Smooth muscle cell (in vitro differentiated cells): Measurements from ENCODE around the gene PARVB. TPM values are rescaled to one million over a fixed set of nuclear protein-coding genes. Genes with fewer than 3 reads are reported as not detected.

Source experiments
- DNase-seq: peaks from one replicate; lab custom pipeline; 2025; ENCODE audit not compliant: unreplicated experiment; lab: John Stamatoyannopoulos, UW
- H2AFZ ChIP-seq: fragments of 200-600 bp; sonication (generic); 2 replicates; pipeline ENCODE4 v1.6.0; 2016; ENCODE audit warnings: antibody characterized with exemption, low read depth, mild to moderate bottlenecking
- H3F3A ChIP-seq: fragments of 200-600 bp; sonication (generic); 2 replicates; pipeline ENCODE4 v1.6.0; 2017; ENCODE audit warnings: antibody characterized with exemption, low read depth
- H3K27ac ChIP-seq: fragments of 200-600 bp; sonication (generic); 2 replicates; pipeline ENCODE4 v1.5.1; 2016; ENCODE audit warnings: low read depth, mild to moderate bottlenecking
- H3K27me3 ChIP-seq: fragments of 200-600 bp; sonication (generic); 2 replicates; pipeline ENCODE4 v1.6.1; 2016; ENCODE audit warnings: low read depth, mild to moderate bottlenecking
- H3K36me3 ChIP-seq: fragments of 200-600 bp; sonication (generic); 2 replicates; pipeline ENCODE4 v1.5.1; 2016; ENCODE audit warnings: low read depth
- H3K4me1 ChIP-seq: fragments of 200-600 bp; sonication (generic); 2 replicates; pipeline ENCODE4 v1.5.1; 2016; ENCODE audit warnings: low read depth
- H3K4me2 ChIP-seq: fragments of 200-600 bp; sonication (generic); 2 replicates; pipeline ENCODE4 v1.6.0; 2016; ENCODE audit warnings: mild to moderate bottlenecking
- H3K4me3 ChIP-seq: fragments of 200-600 bp; sonication (generic); 2 replicates; pipeline ENCODE4 v1.5.1; 2016; ENCODE audit warnings: mild to moderate bottlenecking
- H3K79me2 ChIP-seq: fragments of 200-600 bp; sonication (generic); 2 replicates; pipeline ENCODE4 v1.6.0; 2016; ENCODE audit warnings: low read depth, mild to moderate bottlenecking
- H3K9ac ChIP-seq: fragments of 200-600 bp; sonication (generic); 2 replicates; pipeline ENCODE4 v1.6.0; 2016; ENCODE audit warnings: low read depth
- H3K9me3 ChIP-seq: fragments of 200-600 bp; sonication (generic); replicated peaks from 2 replicates; pipeline ENCODE4 v1.5.1; 2016; ENCODE audit warnings: low read depth
- H4K20me1 ChIP-seq: fragments of 200-600 bp; sonication (generic); 2 replicates; pipeline ENCODE4 v1.6.0; 2016; ENCODE audit warnings: low read depth
- WGBS: methylation state at CpG from one replicate; pipeline ENCODE4 v1.1.7; 2016; ENCODE audit warnings: low lambda C conversion rate; 5-methylcytosine and 5-hydroxymethylcytosine counted together
- polyA plus RNA-seq: library from polyadenylated mRNA; unstranded; fragments of >200 nt; fragmentation: Nextera tagmentation; extraction: Ambion mirVana; gene quantifications from 2 replicates; pipeline ENCODE4 v1.2.1, GENCODE V29; 2016
- total RNA-seq: library from RNA; depleted of rRNA; stranded (reverse); fragments of >200 nt; gene quantifications from 2 replicates; pipeline ENCODE4 v1.2.3, GENCODE V29; 2014
- TF ChIP-seq, protein P1 (sequence below): fragments of 200-600 bp; sonication (generic); IDR thresholded peaks from 2 replicates; pipeline ENCODE4 v1.5.1; 2017; ENCODE audit warnings: borderline replicate concordance, mild to moderate bottlenecking, antibody characterized with exemption; ENCODE audit not compliant: insufficient read depth, poor library complexity, severe bottlenecking

Gene PARVB
- total and polyA plus RNA-seq, 2 experiments from 2014 or later = 35.1 to 36.6 TPM

DNA sequence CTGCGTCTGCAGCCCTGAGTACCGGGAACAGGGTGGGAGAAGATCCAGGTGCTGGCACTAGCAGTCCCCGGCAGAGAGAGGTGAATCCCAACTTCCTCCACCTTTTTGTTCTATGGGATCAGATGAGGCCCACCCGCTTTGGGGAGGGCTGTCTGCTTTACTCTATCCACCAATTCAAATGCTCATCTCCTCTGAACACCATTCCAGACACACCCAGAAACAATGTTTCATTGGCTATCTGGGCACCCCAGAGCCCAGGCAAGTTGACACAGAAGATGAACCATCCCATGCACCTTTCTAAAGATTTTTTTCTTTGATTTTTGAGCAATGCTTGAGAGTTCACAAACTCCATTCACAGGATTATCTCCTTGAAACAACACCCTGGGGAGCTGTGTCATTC lies 78.0 kb downstream of the PARVB start:
- H3F3A ChIP-seq = no peaks in the 10 kb centered on the region
- H4K20me1 ChIP-seq = no peaks in the 10 kb centered on the region
- no peaks in the 10 kb centered on the region for H3K36me3 ChIP-seq
- no peak overlapping the region for H2AFZ ChIP-seq
- H3K4me3 ChIP-seq = no peak overlapping the region
- H3K27me3 ChIP-seq = no peaks in the 10 kb centered on the region
- no peak for DNase-seq
- TF ChIP-seq, protein P1, sequence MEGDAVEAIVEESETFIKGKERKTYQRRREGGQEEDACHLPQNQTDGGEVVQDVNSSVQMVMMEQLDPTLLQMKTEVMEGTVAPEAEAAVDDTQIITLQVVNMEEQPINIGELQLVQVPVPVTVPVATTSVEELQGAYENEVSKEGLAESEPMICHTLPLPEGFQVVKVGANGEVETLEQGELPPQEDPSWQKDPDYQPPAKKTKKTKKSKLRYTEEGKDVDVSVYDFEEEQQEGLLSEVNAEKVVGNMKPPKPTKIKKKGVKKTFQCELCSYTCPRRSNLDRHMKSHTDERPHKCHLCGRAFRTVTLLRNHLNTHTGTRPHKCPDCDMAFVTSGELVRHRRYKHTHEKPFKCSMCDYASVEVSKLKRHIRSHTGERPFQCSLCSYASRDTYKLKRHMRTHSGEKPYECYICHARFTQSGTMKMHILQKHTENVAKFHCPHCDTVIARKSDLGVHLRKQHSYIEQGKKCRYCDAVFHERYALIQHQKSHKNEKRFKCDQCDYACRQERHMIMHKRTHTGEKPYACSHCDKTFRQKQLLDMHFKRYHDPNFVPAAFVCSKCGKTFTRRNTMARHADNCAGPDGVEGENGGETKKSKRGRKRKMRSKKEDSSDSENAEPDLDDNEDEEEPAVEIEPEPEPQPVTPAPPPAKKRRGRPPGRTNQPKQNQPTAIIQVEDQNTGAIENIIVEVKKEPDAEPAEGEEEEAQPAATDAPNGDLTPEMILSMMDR = no peak
- H3K9me3 ChIP-seq = no peaks in the 10 kb centered on the region
- no peak overlapping the region for H3K4me2 ChIP-seq
- WGBS = 97% methylated on average over 4 of the region's 4 CpGs
- H3K4me1 ChIP-seq = no peaks in the 10 kb centered on the region
- no peaks in the 10 kb centered on the region for H3K79me2 ChIP-seq
- no peak overlapping the region for H3K9ac ChIP-seq
- no peak overlapping the region for H3K27ac ChIP-seq

DNA sequence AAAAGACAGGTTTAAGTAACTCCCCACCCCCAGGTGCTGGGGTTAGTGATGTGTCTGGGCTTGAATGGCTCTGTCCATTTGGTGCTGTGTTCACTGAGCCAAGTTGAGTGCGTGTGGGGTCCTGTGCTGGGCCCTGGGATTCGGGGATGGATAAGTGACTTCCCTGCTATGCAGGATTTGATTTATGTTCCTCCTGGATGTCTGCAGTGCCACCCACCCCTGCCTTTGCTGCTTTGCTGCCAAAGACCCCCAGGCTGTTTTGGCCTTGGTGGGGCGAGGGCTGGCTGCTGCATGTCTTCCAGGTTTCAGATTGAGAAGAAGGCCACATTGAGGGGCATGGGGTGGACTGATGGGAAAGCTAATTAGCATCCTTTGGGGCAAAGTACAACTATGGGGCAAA lies 78.8 kb downstream of the PARVB start:
- H3K9ac ChIP-seq = no peak overlapping the region
- no peak for DNase-seq
- H3K4me1 ChIP-seq = no peaks in the 10 kb centered on the region
- H3K27ac ChIP-seq = no peak overlapping the region
- TF ChIP-seq, protein P1 = no peak
- H3F3A ChIP-seq = no peaks in the 10 kb centered on the region
- no peak overlapping the region for H3K4me3 ChIP-seq
- H3K36me3 ChIP-seq = no peaks in the 10 kb centered on the region
- WGBS = 95% methylated on average over 3 of the region's 3 CpGs
- no peaks in the 10 kb centered on the region for H3K79me2 ChIP-seq
- no peak overlapping the region for H2AFZ ChIP-seq
- no peaks in the 10 kb centered on the region for H3K27me3 ChIP-seq
- no peaks in the 10 kb centered on the region for H3K9me3 ChIP-seq
- no peaks in the 10 kb centered on the region for H4K20me1 ChIP-seq
- no peak overlapping the region for H3K4me2 ChIP-seq

DNA sequence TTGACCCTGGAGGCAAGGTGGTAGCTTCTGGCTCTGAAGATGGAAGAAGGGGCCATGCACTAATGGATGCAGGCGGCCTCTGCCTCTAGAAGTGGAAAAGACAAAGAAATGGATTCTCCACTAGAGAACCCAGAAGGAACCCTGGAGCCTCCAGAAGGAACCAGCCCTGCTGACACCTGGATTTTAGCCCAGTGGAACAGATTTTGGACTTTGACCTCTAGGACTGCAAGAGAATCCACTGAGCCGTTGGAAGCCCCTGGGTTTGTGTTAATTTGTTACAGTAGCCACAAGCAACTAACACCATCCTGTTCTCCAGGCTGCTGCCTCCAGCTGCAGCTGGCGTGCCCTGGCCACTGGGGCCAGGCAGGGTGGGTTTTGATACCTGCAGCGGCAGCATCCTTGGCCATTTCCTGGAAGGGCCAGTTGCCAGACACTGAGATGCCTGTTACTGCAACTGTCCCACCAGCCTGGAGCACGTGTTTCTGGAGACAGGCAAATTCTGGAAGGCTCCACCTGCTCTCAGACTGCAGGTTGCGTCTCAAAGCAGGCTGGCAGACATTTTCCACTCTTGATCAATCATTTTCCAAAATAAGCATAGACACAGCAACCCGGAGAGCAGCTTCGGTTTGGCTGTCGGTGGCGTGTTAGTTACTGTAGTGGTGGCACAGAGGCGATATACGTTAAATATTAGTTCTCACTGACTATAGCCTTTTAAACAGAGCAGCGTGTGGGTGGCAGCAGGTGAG lies 79.8 kb downstream of the PARVB start:
- DNase-seq = no peak
- no peaks in the 10 kb centered on the region for H3K36me3 ChIP-seq
- 96% methylated on average over 13 of the region's 13 CpGs for WGBS

More for the DNA sequence above, 79.8 kb downstream of the PARVB start:
- no peaks in the 10 kb centered on the region for H3F3A ChIP-seq
- no peak overlapping the region for H3K9ac ChIP-seq
- no peaks in the 10 kb centered on the region for H3K9me3 ChIP-seq
- H3K79me2 ChIP-seq = no peaks in the 10 kb centered on the region
- H2AFZ ChIP-seq = no peak overlapping the region
- H3K4me1 ChIP-seq = peaks cover 4% of the 10 kb centered on the region
- no peaks in the 10 kb centered on the region for H3K27me3 ChIP-seq
- no peak overlapping the region for H3K4me3 ChIP-seq
- no peak overlapping the region for H3K4me2 ChIP-seq
- TF ChIP-seq, protein P1 = no peak
- no peak overlapping the region for H3K27ac ChIP-seq
- no peaks in the 10 kb centered on the region for H4K20me1 ChIP-seq
